ENCODE measurements around the gene SELENOS.

Gene SELENOS

GRCh38 chr15:101277038-101277822, at the start of gene SELENOS:
Gene SELENOS (minus strand): TSS chr15:101277485. CDS start chr15:101277417, 68 bp downstream.
- peak; percentile 74 for DNase-seq (ENCODE audit: low read depth)

GRCh38 chr15:101326462-101327146, 49.3 kb upstream of the SELENOS start:
- DNase-seq (ENCODE audit: low read depth) = no peak

- no peak for DNase-seq (ENCODE audit: low read depth)
These were observed 48.7 kb upstream of the SELENOS start for GRCh38 chr15:101326026-101326315.

GRCh38 chr15:101325263-101326025, 48.2 kb upstream of the SELENOS start:
- DNase-seq (ENCODE audit: low read depth) = no peak

GRCh38 chr15:101324524-101325177, 47.4 kb upstream of the SELENOS start:
- DNase-seq (ENCODE audit: low read depth) = no peak

GRCh38 chr15:101323793-101324523, 46.7 kb upstream of the SELENOS start:
- DNase-seq (ENCODE audit: low read depth) = no peak

GRCh38 chr15:101322854-101323477, 45.7 kb upstream of the SELENOS start:
- no peak for DNase-seq (ENCODE audit: low read depth)

GRCh38 chr15:101322016-101322695, 44.9 kb upstream of the SELENOS start:
- DNase-seq (ENCODE audit: low read depth) = no peak

- no peak for DNase-seq (ENCODE audit: low read depth)
These were observed 43.3 kb upstream of the SELENOS start for GRCh38 chr15:101320501-101321052.

GRCh38 chr15:101318839-101319238, 41.6 kb upstream of the SELENOS start:
- no peak for DNase-seq (ENCODE audit: low read depth)

- no peak for DNase-seq (ENCODE audit: low read depth)
These were observed 41.0 kb upstream of the SELENOS start for GRCh38 chr15:101318147-101318819.

GRCh38 chr15:101317336-101317872, 40.1 kb upstream of the SELENOS start:
- DNase-seq (ENCODE audit: low read depth) = no peak

- no peak for DNase-seq (ENCODE audit: low read depth)
These were observed 39.2 kb upstream of the SELENOS start for GRCh38 chr15:101316529-101316928.

GRCh38 chr15:101315736-101316135, 38.5 kb upstream of the SELENOS start:
- DNase-seq (ENCODE audit: low read depth) = no peak

GRCh38 chr15:101314336-101315125, 37.2 kb upstream of the SELENOS start:
- no peak for DNase-seq (ENCODE audit: low read depth)

GRCh38 chr15:101313041-101313761, 35.9 kb upstream of the SELENOS start:
- DNase-seq (ENCODE audit: low read depth) = no peak

- DNase-seq (ENCODE audit: low read depth) = no peak
These were observed 33.2 kb upstream of the SELENOS start for GRCh38 chr15:101310508-101310907.

GRCh38 chr15:101310161-101310480, 32.8 kb upstream of the SELENOS start:
- DNase-seq (ENCODE audit: low read depth) = no peak
